GM19351 (cell line): ENCODE data around the gene CDK5RAP2.

Experiments
- ATAC-seq: cut with Tn5 transposase; IDR thresholded peaks from one replicate; pipeline ENCODE4 v1.9.1; 2021; ENCODE audit warnings: mild to moderate bottlenecking, moderate library complexity; ENCODE audit not compliant: unreplicated experiment

CDK5RAP2 gene

DNA sequence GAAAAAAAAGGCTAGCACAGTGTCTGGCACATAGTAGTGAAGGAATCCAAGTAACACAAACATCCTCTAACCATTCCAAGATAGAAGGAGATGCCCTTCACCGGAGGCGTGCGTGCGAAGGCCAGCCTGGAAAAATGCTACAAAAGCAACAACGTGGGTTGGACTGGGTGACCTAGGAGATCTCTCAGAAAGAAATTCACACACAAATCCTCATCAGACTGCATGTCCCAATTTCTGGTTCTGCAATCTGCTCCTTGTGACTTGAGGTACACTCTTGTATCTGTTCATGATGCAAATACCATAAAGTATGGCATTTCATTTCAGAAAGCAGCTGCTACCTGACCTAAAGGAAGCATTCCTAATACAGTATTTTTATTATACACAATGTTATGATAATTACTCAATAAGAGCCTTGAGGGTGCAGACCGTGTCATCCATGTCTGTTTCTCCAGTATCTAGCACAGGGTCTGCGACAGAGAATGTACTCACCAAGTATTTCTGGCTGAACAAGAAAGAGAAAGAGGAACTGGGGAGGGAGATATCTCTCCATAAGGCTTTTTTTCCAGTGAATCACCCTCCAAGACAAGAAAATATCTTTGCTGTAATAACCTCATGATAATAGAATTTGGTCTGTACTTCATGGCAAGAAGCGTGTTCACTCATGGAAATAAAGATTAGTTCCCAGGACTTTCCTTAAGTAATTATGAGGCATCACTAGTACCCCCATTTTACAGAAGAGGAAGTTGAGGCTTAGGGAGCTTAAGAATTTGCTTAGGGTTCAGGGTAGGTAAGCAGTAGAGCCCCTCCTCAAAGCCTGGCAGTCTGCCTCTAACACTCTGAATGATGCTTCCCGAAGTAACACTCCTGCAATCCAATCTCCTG is 138.3 kb downstream of the CDK5RAP2 start:
- no peak for ATAC-seq

DNA sequence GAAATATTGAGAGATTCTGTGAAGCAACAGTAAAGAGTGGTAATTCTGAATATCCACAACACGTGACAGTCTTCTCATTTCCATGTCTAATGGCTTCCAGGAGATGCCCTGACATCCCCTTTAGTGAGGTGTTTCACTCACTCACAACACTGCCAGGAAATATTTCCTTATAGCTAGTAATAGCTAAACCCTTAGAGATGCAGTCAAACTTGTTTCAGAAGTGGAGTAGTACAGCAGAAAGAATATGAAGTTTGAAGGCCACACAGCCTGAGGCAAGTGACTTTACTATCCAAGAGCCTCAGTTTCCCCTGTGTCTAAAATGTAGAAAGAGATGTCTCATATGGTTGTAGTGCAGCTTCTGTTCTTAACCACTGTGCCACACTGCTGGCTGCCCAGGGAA is 139.2 kb downstream of the CDK5RAP2 start:
- ATAC-seq = no peak

DNA sequence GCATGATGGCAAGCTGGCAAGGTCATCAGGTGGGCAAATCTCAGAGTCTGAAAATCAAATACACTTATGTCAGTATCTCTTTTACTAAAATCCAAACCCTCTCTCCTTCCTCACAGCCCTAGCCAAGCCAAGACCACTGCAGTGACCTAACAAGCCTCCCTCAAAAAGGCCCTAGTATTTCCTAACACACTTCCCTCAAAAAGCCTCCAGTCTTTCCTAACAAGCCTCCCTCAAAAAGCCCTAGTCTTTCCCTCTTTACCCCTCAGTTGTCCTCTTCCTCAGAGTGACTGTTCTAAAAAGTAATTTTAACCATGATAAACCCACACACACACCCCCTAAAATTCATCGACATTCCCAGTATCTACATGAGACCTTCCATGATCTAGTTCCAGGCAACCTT is 140.0 kb downstream of the CDK5RAP2 start:
- no peak for ATAC-seq

DNA sequence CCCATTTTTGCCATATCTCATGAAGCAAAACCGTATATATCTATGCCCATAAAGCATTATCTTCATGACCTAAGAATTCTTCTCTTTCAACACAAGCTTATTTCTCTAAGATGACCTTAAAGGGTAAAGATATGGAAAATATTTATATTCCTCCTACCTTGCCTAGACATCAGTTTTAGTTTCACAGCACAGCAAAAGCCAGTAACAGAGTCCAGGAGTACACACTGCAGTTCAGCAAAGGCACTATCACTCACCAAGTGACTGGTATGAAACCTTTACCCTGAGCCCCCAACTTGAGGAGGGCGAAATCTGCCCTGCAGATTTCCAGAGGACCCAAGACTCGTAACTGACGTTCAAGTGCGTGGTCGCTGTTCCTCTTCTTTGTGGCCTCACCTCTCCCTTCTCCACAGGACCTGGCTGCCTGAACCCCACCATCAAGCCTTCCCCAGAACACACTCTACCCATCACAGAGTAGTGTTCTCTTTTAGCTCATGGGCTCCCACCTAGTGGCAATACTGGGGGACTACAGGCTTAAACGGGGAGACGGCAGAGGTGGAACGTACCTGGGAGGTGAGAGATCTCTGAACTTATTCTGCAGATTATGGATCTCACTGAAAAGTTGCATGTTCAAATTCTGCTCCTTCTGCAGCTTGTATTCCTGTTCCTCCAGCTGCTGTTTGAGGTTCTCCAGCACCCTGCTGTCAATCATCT is 141.0 kb downstream of the CDK5RAP2 start:
- no peak for ATAC-seq

DNA sequence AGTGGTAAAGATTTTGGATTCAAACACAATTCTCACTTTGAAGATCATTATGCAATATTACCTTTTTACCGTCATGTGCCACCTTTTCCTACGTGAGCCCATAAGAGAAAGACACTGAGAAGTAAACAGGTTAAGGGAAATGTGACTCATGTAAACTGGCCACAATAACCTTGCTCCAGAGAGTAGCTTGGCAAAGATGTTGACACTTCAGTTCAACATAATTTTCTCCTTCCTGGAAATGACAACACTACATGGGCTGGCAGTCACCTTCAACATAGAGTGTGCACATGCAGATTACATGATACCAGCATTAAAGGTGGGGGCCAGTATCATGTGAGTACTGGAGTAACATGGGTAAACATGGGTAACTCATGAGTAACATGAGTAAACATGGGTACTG is 141.9 kb downstream of the CDK5RAP2 start:
- ATAC-seq = no peak

DNA sequence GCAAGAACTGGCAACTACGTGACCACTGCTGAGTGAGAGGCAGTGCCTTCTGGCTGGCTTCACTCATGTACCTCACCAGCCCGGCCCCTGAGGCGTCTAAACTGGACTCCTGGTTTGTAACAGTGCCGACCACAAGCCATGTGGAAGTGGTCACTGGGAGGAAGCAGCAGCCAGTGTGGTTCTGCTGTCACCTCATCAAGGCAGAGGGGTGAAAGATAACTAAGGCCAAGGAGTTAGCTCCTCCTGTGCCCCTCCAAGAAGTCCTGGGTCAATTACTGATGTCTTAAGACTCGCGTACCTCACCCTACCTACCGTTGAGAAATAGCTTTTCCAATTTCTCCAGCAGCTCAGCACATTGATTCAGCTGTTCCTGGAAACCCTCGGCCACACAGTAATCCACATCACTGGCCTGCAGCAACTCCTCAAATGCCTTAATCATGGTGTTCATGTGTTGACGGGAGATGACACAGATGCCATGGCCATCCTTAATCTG is 142.9 kb downstream of the CDK5RAP2 start:
- ATAC-seq = no peak

DNA sequence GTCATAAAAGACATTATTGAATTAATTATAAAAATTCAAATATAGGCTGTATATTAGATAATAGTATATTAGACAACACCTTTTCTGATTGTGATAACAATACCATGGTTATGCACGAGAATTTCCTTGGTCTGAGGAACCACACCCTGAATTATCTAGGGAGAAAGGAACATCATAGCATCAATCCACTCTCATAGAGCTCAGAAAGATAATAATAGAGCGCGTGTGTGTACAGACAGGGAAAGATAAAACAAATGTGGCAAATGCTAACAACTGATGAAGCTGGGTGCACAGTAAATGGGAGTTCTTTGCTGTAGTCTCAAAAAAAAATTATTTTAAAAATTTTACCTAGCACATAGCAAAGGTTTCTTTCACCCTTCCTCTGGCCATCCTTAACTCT is 143.5 kb downstream of the CDK5RAP2 start:
- ATAC-seq = no peak

DNA sequence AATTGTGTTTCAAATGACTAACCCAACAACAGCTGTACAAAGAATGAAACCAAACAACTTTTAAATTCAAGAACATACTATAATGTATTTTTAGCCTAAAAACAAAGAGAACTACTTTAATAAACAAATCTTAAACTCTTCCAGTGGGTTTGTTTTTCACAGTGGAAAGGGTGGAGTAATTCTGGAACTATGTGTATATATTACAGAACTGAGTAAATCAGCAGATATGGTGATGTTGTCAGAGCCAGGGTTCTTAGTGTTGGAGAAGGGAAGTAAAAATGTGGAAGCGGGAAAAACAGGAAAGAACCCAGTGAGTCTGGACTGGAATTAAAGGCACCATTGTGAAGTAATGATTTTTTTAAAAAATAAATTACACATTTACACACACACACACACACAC is 144.9 kb downstream of the CDK5RAP2 start:
- ATAC-seq = no peak

DNA sequence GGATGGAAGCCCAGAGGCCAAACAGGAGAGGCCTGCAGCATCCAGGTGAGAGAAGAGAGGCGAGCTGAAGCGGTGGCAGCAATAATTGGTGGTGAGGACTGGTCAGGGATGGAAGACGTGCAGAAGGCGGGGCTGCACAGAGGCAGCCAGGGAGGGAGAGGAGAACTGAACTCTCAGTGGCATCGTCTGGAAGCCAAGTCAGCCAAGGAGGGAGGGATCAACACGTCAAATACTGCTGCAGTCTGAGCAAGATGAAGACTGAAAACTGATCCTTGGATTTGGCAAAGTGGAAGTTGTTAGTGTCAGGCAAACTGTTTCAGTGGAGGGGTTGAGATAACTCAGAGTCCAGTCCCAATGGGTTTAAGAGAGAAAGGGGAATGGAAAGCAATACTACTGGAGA is 145.4 kb downstream of the CDK5RAP2 start:
- ATAC-seq = no peak

DNA sequence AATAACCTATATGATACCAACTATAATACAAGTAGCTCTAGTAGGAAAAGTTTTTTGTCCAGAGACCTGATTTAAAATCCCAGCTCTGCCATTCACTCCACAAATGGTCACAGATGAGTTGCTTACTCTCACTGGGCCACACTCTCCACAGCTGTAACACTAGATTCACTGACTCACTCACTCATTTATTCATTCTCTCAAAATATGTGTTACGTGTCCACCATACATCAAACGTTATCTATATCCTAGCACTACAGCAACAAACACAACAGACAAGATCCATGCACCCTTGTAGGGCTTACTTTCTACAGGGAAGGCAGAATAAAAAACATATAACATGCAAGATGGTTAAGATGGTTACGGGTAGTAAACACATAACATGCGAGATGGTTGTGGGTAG is 146.3 kb downstream of the CDK5RAP2 start:
- no peak for ATAC-seq

DNA sequence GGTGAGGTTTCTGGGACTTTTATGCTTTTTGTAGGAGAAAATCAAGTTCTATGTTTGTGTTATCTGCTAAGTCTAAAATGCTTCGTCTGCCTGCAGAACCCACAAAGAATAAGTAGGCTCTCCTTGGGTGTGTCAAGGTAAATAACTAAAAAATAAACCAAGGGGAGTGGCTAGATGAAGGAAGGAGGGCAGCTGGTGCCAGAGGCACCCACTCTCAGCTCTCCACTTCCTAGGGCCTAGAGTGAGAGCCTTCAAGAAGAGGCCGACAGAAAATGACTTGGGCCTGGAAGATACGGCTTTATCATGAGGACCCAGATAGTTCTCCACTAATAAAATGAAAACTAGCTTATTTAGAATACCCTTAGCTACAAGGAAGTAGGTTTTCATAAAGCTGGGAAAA is 147.4 kb downstream of the CDK5RAP2 start:
- ATAC-seq = no peak

DNA sequence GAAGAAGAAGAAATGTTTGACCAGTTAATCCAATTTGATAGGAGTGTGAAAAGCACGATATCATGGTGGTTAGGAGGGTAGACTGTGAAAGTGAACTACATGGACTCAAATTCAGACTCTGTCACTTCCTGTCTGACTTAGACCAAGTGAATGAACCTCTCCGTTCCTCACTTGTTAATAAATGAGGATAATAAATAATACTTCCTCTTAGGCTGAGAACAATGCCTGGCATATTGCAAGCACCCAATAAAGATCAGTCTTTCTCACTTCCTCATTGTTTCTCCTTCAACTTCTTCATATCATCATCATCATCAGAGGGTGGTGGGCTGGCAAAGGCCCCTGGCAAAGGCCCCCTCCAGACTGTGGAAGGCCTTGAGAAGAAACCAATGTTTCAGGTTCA is 148.7 kb downstream of the CDK5RAP2 start:
- ATAC-seq = no peak

DNA sequence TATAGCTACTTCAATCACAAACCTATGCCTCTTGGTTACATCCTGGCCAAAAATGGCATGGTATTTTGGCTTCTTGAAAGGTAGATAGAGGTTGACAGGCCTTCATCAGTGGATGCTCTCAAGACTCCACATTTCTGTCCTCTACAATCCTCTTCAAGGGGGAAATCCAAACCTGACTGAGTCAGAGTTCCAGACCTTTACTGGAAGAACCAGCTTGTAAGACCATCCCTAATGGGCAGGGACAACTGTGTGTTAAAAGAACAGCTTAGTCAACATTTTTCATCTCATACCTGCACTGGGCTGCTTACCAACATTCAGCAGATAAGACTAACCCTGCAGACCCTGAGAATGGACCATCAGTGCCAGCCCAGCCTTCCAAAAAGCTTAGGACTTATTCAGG is 155.7 kb downstream of the CDK5RAP2 start:
- no peak for ATAC-seq

DNA sequence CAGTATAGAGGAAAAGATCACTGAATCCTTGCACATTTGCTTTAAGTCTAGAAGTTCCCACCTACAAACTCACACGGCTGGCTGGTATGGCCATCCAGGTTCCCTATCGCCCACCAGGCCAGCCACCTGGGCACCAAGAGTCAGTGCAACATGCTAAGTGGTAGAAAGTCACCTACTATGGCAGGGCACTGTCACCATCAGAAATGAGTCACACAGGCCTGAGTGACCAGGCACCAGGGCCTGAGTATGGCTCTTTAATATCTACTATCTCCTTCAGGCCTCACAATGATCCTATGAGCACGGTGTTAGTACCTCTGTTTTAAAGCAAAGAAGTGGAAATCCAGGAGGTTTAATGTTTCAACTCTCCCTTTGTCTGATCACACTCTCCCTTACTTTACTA is 156.2 kb downstream of the CDK5RAP2 start:
- no peak for ATAC-seq

DNA sequence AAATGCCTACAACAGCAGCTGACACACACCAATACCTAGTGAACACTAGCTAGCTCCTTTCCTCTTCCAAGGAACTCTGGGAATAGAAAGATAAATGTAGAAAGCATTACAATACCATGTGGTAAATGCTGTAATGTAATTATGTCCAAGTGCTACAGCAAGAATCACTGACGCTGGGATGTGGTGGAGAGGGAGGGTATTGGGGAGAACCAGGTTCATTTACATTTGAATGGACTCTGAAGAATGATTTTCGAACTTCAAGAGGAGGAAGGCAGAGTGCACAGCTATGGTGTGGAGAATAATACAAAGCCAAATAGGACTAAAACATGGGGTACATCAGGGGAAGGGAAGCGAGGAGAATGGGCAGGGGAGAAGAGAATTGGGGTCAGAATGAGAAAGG is 158.0 kb downstream of the CDK5RAP2 start:
- no peak for ATAC-seq

DNA sequence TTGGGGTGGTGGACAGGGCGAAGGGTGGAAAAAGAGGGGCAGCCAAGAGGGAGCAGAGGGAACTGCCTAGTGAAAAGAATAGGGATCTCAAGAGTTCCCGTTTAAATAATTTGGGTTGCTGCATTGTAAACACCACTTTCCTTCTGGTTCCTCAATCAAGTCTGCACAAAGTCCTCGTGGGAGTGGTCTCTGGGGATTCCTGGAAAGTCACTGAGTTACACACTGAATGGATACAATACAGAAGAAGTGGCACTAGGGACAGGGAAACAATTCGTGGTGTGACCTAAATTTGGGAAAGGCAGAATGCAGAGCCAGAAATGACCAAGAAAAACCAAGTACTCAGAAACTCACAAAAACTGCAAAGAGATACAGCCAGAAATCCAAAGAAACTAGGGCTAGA is 161.7 kb downstream of the CDK5RAP2 start:
- ATAC-seq = no peak

DNA sequence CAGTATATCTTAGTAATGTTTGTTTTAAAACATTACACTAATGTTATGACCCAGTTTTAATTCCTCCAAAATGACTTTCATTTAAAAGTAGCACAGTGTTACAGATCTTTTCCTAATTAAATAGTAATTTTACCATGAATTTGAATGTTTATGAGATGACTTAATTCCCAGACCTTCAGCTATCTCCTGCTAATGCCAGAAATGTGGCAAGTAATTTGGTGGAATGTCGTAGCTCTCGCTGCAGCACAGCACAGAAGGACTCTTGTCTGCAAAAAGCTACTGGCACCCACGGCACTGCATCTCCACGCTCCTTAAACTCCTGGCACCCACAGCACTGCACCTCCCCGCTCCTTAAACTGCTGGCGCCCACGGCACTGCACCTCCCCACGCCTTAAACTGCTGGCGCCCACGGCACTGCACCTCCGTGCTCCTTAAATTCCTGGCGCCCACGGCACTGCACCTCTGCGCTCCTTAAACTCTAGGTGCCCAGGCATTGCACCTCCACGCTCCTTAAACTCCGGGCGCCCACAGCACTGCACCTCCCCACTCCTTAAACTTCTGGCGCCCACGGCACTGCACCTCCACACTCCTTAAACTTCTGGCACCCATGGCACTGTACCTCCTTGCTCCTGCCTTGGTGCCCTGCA is 163.1 kb downstream of the CDK5RAP2 start:
- ATAC-seq = no peak

DNA sequence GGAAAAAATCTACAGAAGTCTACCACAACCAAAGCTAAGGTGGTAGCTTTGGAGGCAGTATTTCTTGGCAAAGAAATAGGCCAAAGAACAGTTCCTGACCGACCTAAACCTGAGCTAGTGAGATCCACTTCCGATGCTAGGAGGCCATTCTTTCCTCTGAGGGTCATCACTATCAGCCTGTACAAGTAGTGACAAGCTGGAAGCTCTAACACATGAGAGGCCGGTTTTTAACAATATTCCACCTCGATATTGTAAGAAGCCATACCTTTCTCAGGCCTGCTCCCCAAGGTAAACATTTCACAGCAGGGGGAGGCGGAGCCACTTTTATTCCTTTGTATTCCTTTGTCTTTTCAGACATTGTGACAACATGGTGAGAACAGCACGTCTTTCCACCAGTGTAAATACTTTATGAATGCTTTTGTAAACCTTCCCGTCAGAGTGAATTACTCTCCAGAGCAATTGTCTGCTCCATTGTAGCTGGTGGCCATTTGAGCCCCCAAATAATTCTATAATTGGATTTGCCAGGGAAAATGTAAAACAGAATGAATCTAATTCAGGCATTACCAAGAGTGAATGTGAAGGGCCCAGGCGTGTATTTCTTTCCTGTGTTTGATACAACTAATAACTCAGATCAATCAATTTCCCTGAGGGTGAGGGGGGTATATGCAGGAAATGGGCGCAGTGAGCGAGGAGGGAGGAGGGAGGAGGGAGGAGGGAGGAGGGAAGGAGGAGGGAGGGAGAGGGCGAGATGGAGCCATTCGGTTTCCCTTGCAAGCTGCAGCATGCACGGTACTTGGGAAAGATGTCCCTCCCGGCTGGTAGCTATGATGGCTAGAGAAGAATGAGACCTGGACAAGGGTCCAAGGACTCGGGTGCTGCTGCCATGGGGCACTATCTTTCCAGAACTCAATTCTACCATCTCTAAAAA is 166.6 kb downstream of the CDK5RAP2 start:
- ATAC-seq = no peak

DNA sequence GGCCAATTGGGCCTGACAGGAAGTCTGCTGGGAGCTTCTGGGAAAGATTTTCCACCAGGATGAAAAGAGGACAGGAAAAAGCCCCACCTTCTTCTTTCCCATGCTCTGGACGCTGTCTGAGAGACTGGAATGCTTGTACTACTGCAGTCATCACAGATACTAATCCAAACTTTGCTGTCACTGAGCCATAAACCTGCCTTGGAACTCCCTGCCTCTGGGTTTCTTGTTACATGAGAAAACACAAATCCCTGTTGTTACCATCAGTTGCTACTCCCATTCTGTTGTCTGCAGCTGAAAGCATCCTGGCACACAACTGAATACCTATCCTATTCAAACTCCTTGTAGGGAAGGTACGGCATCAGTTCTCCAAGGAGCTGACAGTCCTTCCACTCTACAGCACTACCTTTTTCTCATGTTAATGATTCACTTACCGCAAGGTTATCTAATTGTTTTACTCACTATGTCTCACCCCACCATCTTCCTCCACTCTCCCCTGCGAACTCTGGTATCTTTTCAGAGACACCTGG is 167.5 kb downstream of the CDK5RAP2 start:
- no peak for ATAC-seq

DNA sequence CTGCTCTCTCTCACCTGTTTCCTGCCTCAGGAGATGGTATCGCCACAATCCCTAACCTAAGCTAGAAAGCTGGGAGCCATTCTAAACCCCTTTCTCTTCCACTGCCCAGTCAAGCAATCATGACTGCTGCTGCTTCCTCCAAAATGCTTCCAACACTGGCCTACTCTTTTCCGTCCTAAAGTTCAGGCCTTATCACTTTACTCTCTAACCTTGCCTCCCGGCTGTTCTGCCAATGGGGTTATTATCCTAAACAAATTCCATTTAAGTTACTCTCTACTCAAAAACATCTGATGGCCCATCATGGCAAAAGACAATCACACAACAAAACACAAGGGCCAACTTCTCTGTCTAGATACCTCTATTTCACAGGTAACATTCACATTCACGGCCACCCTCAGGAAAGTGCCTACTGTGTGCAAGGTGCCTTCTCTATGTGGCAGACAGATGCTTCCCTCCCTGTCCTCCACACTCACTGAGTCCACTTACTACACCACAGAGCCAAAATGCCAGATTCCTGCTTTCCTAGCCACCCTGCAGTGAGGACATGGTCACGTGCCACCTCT is 168.0 kb downstream of the CDK5RAP2 start:
- no peak for ATAC-seq
